Left ventricle myocardium inferior (tissue), 1 donor: Measurements from ENCODE around the gene FLOT1. TPM values are rescaled to one million over a fixed set of nuclear protein-coding genes. Genes with fewer than 3 reads are reported as not detected.

Source experiments
- DNase-seq: peaks from one replicate; pipeline ENCODE4 v3.0.0-alpha.2; 2020
- H3K27ac ChIP-seq: fragments of 200-600 bp; replicated peaks from 2 replicates; pipeline ENCODE4 v1.8.0; 2021
- H3K27me3 ChIP-seq: fragments of 200-600 bp; 2 replicates; pipeline ENCODE4 v1.8.0; 2021; ENCODE audit warnings: low read depth
- H3K36me3 ChIP-seq: fragments of 200-600 bp; 2 replicates; pipeline ENCODE4 v1.8.0; 2021
- H3K4me1 ChIP-seq: fragments of 200-600 bp; 2 replicates; pipeline ENCODE4 v1.8.0; 2021
- H3K4me3 ChIP-seq: fragments of 200-600 bp; 2 replicates; pipeline ENCODE4 v1.8.0; 2021; ENCODE audit warnings: mild to moderate bottlenecking, moderate library complexity
- H3K9me3 ChIP-seq: fragments of 200-600 bp; replicated peaks from 2 replicates; pipeline ENCODE4 v1.8.0; 2021
- CTCF ChIP-seq: fragments of 200-600 bp; IDR thresholded peaks from 2 replicates; pipeline ENCODE4 v1.8.0; 2021; ENCODE audit warnings: antibody characterized with exemption, mild to moderate bottlenecking, borderline replicate concordance
- intact Hi-C: fragments of 100-400 bp; cut with micrococcal nuclease; formaldehyde crosslinking; loops from one replicate; pipeline ENCODE4 v1.11.0; 2022
- total RNA-seq: library from RNA; stranded (reverse); fragmentation: NEBNext Ultra II Directional; extraction: Animal tissue kit (Norgen Biotek cat#: 25700); gene quantifications from one replicate; pipeline ENCODE4 v1.2.1, GENCODE V29; 2021
- donor health status: DM: no; HTN: yes; CAD: no; lungs with severe emphysema.

The FLOT1 gene
- total RNA-seq, 1 donor from 2014 or later: 223 TPM

GRCh38 chr6:30686009-30686907, 56.2 kb downstream of the FLOT1 start, which contains the start of gene PPP1R18:
Gene PPP1R18 (minus strand): TSS chr6:30686645. CDS start chr6:30686018, 627 bp downstream.
- H3K27me3 ChIP-seq: no peaks in the 10 kb centered on the region
- H3K9me3 ChIP-seq: no peaks in the 10 kb centered on the region
- intact Hi-C loops: no loop called here
- peak; percentile 88 for DNase-seq
- peaks cover 96% of the 10 kb centered on the region for H3K4me1 ChIP-seq
- H3K36me3 ChIP-seq: no peaks in the 10 kb centered on the region
- TF ChIP-seq CTCF: no peak
- peak within 1 kb of the TSS; percentile 97 for H3K27ac ChIP-seq
- peak within 1 kb of the TSS; percentile 83 for H3K4me3 ChIP-seq

- TF ChIP-seq CTCF: no peak
- peak overlapping the region; percentile 97 for H3K27ac ChIP-seq
- no peak for DNase-seq
- peak overlapping the region; percentile 83 for H3K4me3 ChIP-seq
- no peaks in the 10 kb centered on the region for H3K9me3 ChIP-seq
- peaks cover 5% of the 10 kb centered on the region for H3K36me3 ChIP-seq
- intact Hi-C loops: no loop called here
- no peaks in the 10 kb centered on the region for H3K27me3 ChIP-seq
- peaks cover 98% of the 10 kb centered on the region for H3K4me1 ChIP-seq
Observed at GRCh38 chr6:30685157-30686008, 57.1 kb downstream of the FLOT1 start.

GRCh38 chr6:30684386-30685156, 57.9 kb downstream of the FLOT1 start:
- DNase-seq: peak; percentile 61
- Histone ChIP-seq H3K4me3 (peak overlapping the region; percentile 83), H3K36me3 (peaks cover 12% of the 10 kb centered on the region), H3K9me3 (no peaks in the 10 kb centered on the region), H3K27ac (peak overlapping the region; percentile 97), H3K4me1 (peaks cover 98% of the 10 kb centered on the region), H3K27me3 (no peaks in the 10 kb centered on the region)
- intact Hi-C loops: no loop called here
- TF ChIP-seq CTCF: no peak

- Histone ChIP-seq H3K9me3 (no peaks in the 10 kb centered on the region), H3K27ac (peak overlapping the region; percentile 97), H3K36me3 (peaks cover 13% of the 10 kb centered on the region), H3K4me1 (peaks cover 98% of the 10 kb centered on the region), H3K4me3 (peak overlapping the region; percentile 83), H3K27me3 (no peaks in the 10 kb centered on the region)
- intact Hi-C loops: no loop called here
- no peak for DNase-seq
- no peak for TF ChIP-seq CTCF
Observed at GRCh38 chr6:30683980-30684338, 58.5 kb downstream of the FLOT1 start.
